Measurements from ENCODE around the gene TTC34. TPM values are rescaled to one million over a fixed set of nuclear protein-coding genes. Genes with fewer than 3 reads are reported as not detected.

Gene TTC34
- total and polyA plus RNA-seq, 2 of the 13 experiments (the other 11 are each of a cell fraction or from before 2014, with no cell fraction given) = 0.07 to 0.11 TPM

GRCh38 chr1:2781627-2782026 is 19.9 kb downstream of the TTC34 start:
- POLR2A ChIA-PET = no interaction called here
- CTCF ChIA-PET (ENCODE audit: low intra/inter-chr PET ratio, low total read pairs) = no interaction called here

GRCh38 chr1:2778220-2778592 is 23.3 kb downstream of the TTC34 start:
- Histone ChIP-seq H3K79me2 (ENCODE audit: insufficient read depth, low read length) (no peaks in the 10 kb centered on the region), H3K27me3 (ENCODE audit: control insufficient read depth in 1 of 2, insufficient read depth in 2 of 2, low read length in 2 of 2) (peaks cover 0 to 8% of the 10 kb centered on the region in 2 experiments; a peak in 2 of 5 replicates), H3K4me1 (ENCODE audit: insufficient read depth, low read length) (no peaks in the 10 kb centered on the region), H4K20me1 (ENCODE audit: insufficient read depth, low read length) (no peaks in the 10 kb centered on the region), H3K27ac (ENCODE audit: extremely low read length, insufficient read depth, low read length) (no peak overlapping the region), H2AFZ (ENCODE audit: low read length) (no peak overlapping the region), H3K4me2 (ENCODE audit: low read depth, low read length) (no peak overlapping the region), H3K9me3 (ENCODE audit: low read length) (peaks cover 8% of the 10 kb centered on the region; the same call in 1 of the 2 replicates), H3K9ac (ENCODE audit: insufficient read depth, low read depth, low read length) (no peak overlapping the region), H3K4me3 (replicated peaks in 1 of 3; ENCODE audit: insufficient read depth in 1 of 3, low read depth in 2 of 3, low read length in 3 of 3) (no peak overlapping the region), H3K36me3 (replicated peaks in 1 of 2; ENCODE audit: control insufficient read depth in 1 of 2, insufficient read depth in 2 of 2, low read length in 2 of 2) (no peaks in the 10 kb centered on the region)
- ChIA-PET CTCF (ENCODE audit: low intra/inter-chr PET ratio, low total read pairs) (no interaction called here), POLR2A (no interaction called here)
- BruUV-seq (replicated peaks) = no TSS peak
- DNase-seq (ENCODE audit: low spot score) (no peak), ATAC-seq (no peak), FAIRE-seq (no peak)
- in situ Hi-C loops (cut with HindIII; ENCODE audit: extremely low pct_ligation_motif_present, low pct_unique_long_range_greater_than_20kb) = no loop called here
- no CpG with 5 or more reads among the region's 3 CpGs for WGBS (ENCODE audit: low lambda C conversion rate)
- intact Hi-C loops (cut with micrococcal nuclease; ENCODE audit: unreplicated experiment) = no loop called here
- TF ChIP-seq HMG20B (CRISPR knock-in tag; conservative IDR thresholded peaks at IDR 0.05) = no peak
- no peak for TF ChIP-seq CEBPZ (IDR thresholded peaks at IDR 0.05; ENCODE audit: low read length)
- TF ChIP-seq RBFOX2 (IDR thresholded peaks at IDR 0.05; ENCODE audit: low read depth, low read length) = no peak
- no peak for TF ChIP-seq ZNF18 (CRISPR knock-in tag; IDR thresholded peaks at IDR 0.05; ENCODE audit: insufficient replicate concordance)
- TF ChIP-seq ZNF282 (IDR thresholded peaks at IDR 0.05; ENCODE audit: partially characterized antibody) = no peak
- no peak for TF ChIP-seq HNRNPL (IDR thresholded peaks at IDR 0.05; ENCODE audit: low read depth, low read length)
- no peak for TF ChIP-seq ZNF430 (CRISPR knock-in tag; IDR thresholded peaks at IDR 0.05)
- TF ChIP-seq GZF1 (CRISPR knock-in tag; IDR thresholded peaks at IDR 0.05) = no peak
- TF ChIP-seq NFIB (CRISPR knock-in tag; IDR thresholded peaks at IDR 0.05; ENCODE audit: borderline replicate concordance) = no peak

More at GRCh38 chr1:2781627-2782026, 19.9 kb downstream of the TTC34 start:
- Histone ChIP-seq H3K9ac (ENCODE audit: insufficient read depth, low read depth, low read length) (no peak overlapping the region), H3K9me3 (ENCODE audit: low read length) (peaks cover 8% of the 10 kb centered on the region; the same call in 1 of the 2 replicates), H3K27ac (ENCODE audit: extremely low read length, insufficient read depth, low read length) (no peak overlapping the region), H3K4me1 (ENCODE audit: insufficient read depth, low read length) (no peaks in the 10 kb centered on the region), H3K4me2 (ENCODE audit: low read depth, low read length) (no peak overlapping the region), H4K20me1 (ENCODE audit: insufficient read depth, low read length) (peaks cover 2% of the 10 kb centered on the region; the same call in 1 of the 2 replicates), H3K79me2 (ENCODE audit: insufficient read depth, low read length) (no peaks in the 10 kb centered on the region), H2AFZ (ENCODE audit: low read length) (no peak overlapping the region), H3K27me3 (ENCODE audit: control insufficient read depth in 1 of 2, insufficient read depth in 2 of 2, low read length in 2 of 2) (peaks cover 2 to 14% of the 10 kb centered on the region in 2 experiments; a peak in 4 of 5 replicates), H3K36me3 (replicated peaks in 1 of 2; ENCODE audit: control insufficient read depth in 1 of 2, insufficient read depth in 2 of 2, low read length in 2 of 2) (no peaks in the 10 kb centered on the region), H3K4me3 (replicated peaks in 1 of 3; ENCODE audit: insufficient read depth in 1 of 3, low read depth in 2 of 3, low read length in 3 of 3) (no peak overlapping the region)
- DNase-seq (ENCODE audit: low spot score) = no peak
- FAIRE-seq = no peak
- in situ Hi-C loops (cut with HindIII; ENCODE audit: extremely low pct_ligation_motif_present, low pct_unique_long_range_greater_than_20kb) = no loop called here
- no TSS peak for BruUV-seq (replicated peaks)
- intact Hi-C loops (cut with micrococcal nuclease; ENCODE audit: unreplicated experiment) = no loop called here
- no peak for TF ChIP-seq PCBP1 (IDR thresholded peaks at IDR 0.05; ENCODE audit: borderline replicate concordance, low read depth, low read length)
- no peak for TF ChIP-seq SUZ12 (IDR thresholded peaks at IDR 0.05; ENCODE audit: low read depth, low read length)
- no peak for TF ChIP-seq JARID2 (CRISPR knock-in tag; IDR thresholded peaks at IDR 0.05; ENCODE audit: insufficient replicate concordance)
- TF ChIP-seq NCOA5 (CRISPR knock-in tag; IDR thresholded peaks at IDR 0.05) = no peak
- 2% methylated on average over 2 of the region's 2 CpGs for WGBS (ENCODE audit: low lambda C conversion rate)
- ATAC-seq = no peak

Data from HepG2 (cell line).